ENCODE measurements around the gene NFAM1.

Gene NFAM1

DNA sequence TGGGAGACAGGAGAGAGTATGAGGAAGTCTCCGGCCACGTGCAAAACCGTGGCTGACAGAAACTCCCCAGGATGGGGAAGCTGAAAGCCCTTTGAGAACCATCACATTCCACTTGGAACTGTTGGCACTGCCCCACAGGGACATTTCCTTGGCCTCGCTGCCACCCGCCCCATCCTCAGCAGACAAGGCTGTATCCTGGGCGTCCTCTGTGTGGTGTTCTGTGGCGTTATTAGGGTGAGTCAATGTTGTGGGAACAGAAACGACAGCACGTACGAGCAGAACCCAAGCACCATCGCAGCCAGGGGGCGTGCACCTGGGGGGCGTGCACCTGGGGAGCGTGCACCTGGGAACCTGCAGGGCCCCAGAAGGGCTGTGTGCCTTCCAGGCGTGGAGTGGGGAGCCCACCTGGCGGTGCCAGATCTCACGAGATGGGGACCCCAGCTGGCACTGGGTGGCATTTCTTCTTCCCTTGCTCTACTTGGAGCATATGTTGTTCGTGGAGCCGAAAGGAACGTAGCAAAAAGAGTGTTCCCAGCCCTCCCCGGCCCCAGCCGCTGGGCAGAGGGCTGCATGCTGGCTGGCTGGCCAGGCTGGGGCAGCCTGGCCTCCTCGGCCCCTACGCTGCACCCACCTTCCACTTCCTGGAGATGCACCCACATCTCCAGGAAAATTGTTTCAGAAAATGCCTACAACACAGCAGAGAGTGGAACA is 35.4 kb downstream of the NFAM1 start:
- Mint-ChIP-seq H3K9me3 (no peaks in the 10 kb centered on the region), H3K27ac (no peak overlapping the region), H3K36me3 (ENCODE audit: low read depth) (no peaks in the 10 kb centered on the region), H3K4me3 (no peak overlapping the region), H3K4me1 (ENCODE audit: low read depth) (peaks cover 4% of the 10 kb centered on the region), H3K27me3 (ENCODE audit: low read depth) (peaks cover 8% of the 10 kb centered on the region)
- DNase-seq (ENCODE audit: low spot score): no peak

DNA sequence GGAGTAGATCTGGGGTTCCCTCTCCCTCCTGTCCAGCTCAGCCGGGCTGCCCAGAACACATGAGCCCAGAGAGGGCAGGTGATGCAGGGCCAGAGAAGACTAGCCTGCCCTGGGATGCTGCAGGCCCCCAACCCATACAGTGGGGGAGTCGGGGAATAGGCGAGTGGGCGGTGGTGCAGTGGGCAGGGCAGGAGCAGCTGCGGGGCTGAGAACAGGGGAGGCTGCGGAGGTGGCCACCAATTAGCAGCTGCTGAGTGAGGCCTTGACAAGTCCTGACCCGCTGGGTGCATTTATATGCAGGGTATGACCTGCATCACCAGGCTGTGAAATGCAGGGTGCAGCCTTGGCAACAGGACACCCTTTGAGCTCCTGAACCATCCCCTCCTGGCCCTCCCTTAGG is 43.1 kb downstream of the NFAM1 start:
- Mint-ChIP-seq H3K36me3 (ENCODE audit: low read depth) (no peaks in the 10 kb centered on the region), H3K4me3 (no peak overlapping the region), H3K9me3 (no peaks in the 10 kb centered on the region), H3K4me1 (ENCODE audit: low read depth) (no peaks in the 10 kb centered on the region), H3K27me3 (ENCODE audit: low read depth) (peaks cover 10% of the 10 kb centered on the region), H3K27ac (no peak overlapping the region)
- no peak for DNase-seq (ENCODE audit: low spot score)

DNA sequence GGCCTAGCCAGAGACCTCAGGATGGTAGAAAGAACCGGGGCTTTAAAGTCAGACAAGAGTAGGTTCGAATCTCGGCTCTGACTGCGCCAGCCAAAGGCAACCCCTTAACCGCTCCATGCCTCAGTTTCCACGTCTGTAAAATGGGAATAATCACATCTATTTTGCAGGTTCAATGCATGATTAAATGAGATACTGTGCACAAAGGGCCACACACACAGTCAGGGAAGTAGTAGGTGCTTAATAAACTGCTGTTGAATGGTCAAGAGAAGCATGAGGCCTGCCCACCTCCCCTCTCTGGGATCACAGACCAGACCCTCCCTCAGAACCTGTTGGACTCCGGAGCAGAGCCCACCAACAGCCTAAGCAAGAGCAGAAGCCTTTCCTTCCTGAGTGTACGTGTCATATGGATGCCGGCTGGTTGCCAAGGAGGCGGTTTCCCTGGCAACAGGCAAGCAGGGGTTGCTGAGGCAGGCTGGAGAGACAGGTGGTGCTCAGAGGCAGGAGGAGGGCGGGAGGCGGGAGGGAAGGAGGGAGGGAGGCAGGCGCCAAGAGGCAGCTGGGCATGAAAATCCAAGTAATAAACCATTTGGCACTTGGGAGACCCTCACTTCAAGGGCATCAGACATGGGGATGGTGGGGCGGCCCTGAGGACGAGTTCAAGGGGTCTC is 43.9 kb downstream of the NFAM1 start:
- Mint-ChIP-seq H3K4me3 (no peak overlapping the region), H3K27ac (no peak overlapping the region), H3K4me1 (ENCODE audit: low read depth) (no peaks in the 10 kb centered on the region), H3K9me3 (no peaks in the 10 kb centered on the region), H3K27me3 (ENCODE audit: low read depth) (peaks cover 10% of the 10 kb centered on the region), H3K36me3 (ENCODE audit: low read depth) (no peaks in the 10 kb centered on the region)
- no peak for DNase-seq (ENCODE audit: low spot score)

DNA sequence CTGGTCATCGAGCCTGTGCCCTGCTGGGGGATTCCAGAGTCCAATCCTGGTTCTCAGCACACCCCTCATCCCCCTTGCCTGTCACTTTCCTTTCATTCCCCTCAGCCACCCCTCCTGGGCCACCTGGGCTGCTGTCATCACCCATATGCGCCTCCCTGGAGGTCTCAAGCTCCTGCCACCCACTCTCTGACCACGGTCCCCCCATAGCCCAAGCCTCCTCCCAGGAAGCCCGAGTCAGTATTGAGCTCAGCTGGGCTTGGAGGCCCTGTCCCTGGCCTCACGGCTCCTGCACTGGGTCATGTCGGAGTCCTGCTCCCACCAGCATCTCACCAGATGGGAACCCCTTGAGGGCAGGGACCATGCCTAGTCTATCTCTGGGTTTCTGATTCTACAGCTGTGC is 44.6 kb downstream of the NFAM1 start:
- H3K4me1 Mint-ChIP-seq (ENCODE audit: low read depth): no peaks in the 10 kb centered on the region
- H3K27me3 Mint-ChIP-seq (ENCODE audit: low read depth): peaks cover 10% of the 10 kb centered on the region
- no peak overlapping the region for H3K27ac Mint-ChIP-seq
- no peak for DNase-seq (ENCODE audit: low spot score)
- H3K9me3 Mint-ChIP-seq: no peaks in the 10 kb centered on the region
- H3K36me3 Mint-ChIP-seq (ENCODE audit: low read depth): no peaks in the 10 kb centered on the region
- H3K4me3 Mint-ChIP-seq: no peak overlapping the region

- Mint-ChIP-seq H3K36me3 (ENCODE audit: low read depth) (no peaks in the 10 kb centered on the region), H3K4me1 (ENCODE audit: low read depth) (no peaks in the 10 kb centered on the region), H3K27ac (no peak overlapping the region), H3K27me3 (ENCODE audit: low read depth) (peaks cover 2% of the 10 kb centered on the region), H3K4me3 (no peak overlapping the region), H3K9me3 (no peaks in the 10 kb centered on the region)
- no peak for DNase-seq (ENCODE audit: low spot score)
Observed at GRCh38 chr22:42385696-42386095, 46.5 kb downstream of the NFAM1 start.

DNA sequence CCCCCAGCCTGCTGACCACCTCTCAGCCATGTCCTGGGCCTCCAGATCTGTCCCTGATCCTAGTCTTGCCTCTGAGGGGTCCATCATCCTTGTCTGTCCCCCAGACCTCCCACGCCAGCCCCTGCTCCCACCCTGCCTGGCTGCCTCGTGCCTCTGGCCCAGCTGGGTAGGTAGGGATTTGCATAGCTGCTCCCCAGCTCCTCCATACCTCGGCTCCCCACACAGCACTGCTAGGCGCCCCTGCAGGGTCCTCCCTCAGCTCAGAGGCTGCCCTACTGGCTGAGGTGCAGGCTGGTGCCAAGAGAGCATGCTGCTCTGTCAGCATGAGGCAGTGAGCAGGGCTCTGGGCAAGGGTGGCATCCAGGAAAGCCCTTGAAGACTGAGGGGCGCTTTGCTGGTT is 47.7 kb downstream of the NFAM1 start:
- no peak for DNase-seq (ENCODE audit: low spot score)
- Mint-ChIP-seq H3K4me3 (no peak overlapping the region), H3K4me1 (ENCODE audit: low read depth) (no peaks in the 10 kb centered on the region), H3K27ac (no peak overlapping the region), H3K27me3 (ENCODE audit: low read depth) (no peaks in the 10 kb centered on the region), H3K36me3 (ENCODE audit: low read depth) (no peaks in the 10 kb centered on the region), H3K9me3 (no peaks in the 10 kb centered on the region)

DNA sequence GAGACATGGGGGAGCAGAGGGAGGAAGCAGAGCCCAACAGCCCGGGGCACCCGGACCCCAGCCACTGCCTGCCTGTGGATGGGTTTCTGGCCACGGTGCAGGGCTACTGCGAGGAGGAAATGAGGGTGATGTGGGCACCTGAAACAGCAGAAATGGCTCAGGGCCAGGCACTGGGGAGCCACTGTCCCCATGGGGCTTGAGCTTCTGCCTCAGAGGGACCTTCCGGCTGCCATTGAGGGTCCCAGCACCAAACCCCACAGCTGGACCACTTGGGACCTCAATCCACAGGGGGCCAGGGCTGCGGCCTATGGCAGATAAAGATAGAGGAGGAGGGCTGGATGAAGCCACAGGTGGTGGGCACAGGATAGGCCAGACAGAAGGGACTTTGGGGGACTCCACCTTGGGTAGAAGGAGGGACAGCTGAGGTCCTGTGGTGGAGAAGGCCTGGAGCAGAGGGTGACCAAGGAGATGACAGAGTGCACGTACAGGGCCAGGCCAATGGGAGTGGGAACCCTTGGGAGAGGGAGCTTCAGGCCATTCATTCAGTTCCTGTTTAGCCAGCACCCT is 48.3 kb downstream of the NFAM1 start:
- no peak for DNase-seq (ENCODE audit: low spot score)
- H3K27me3 Mint-ChIP-seq (ENCODE audit: low read depth): no peaks in the 10 kb centered on the region
- no peaks in the 10 kb centered on the region for H3K9me3 Mint-ChIP-seq
- no peak overlapping the region for H3K4me3 Mint-ChIP-seq
- H3K4me1 Mint-ChIP-seq (ENCODE audit: low read depth): no peaks in the 10 kb centered on the region
- H3K27ac Mint-ChIP-seq: no peak overlapping the region
- H3K36me3 Mint-ChIP-seq (ENCODE audit: low read depth): no peaks in the 10 kb centered on the region

DNA sequence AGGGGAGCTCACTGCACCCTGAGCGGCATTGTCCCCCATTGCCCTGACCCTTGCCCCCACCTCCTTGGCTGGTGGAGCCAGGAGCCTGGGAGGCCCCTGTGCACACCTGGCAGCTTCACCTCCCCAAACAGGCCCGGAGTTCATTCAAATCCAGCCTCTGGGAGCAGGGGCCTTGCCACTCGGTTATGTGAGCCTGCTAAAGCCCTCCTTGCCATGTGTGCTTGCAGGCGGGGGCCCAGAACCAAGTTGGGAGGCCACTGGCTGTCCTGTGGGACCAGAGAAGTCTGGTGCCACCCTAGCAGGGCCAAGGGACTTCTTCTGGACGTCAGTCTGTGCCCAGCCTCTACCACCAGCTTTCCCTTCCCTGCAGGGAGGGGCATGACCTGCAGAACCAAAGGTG is 48.9 kb downstream of the NFAM1 start:
- Mint-ChIP-seq H3K4me3 (no peak overlapping the region), H3K4me1 (ENCODE audit: low read depth) (no peaks in the 10 kb centered on the region), H3K27ac (no peak overlapping the region), H3K36me3 (ENCODE audit: low read depth) (no peaks in the 10 kb centered on the region), H3K27me3 (ENCODE audit: low read depth) (no peaks in the 10 kb centered on the region), H3K9me3 (no peaks in the 10 kb centered on the region)
- no peak for DNase-seq (ENCODE audit: low spot score)

DNA sequence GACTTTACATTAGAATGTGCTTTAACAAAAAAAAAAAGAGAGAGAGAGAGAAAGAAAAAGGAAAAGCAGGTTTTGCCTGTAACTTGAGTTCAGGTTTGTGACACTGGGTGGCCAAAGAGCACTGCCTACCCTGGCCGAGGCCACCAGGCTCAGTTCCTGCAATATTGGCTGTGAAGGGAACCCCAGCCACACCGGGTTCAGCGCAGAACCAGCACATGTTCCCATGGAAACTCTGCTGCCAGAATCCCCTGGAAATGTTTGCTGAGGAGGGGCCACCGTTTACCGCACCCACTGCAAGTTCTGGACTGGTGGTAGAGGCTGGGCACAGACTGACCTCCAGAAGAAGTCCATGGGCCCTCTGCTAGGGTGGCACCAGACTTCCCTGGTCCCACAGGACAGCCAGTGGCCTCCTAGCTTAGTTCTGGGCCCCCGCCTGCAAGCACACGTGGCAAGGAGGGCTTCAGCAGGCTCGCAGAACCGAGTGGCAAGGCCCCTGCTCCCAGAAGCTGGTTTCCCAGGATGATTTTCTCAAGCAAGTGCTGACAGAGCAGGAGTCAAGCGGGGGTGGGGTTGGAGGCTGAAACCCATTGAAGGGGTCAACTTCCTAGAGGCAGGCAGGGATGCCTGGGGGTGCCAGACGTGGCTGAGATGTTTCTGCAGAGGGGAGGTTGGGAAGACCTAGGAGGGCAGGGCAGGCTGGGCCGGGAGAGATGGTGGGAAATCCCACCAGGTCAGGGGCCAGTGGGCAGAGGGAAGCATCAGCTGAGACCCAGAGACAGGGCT is 51.2 kb downstream of the NFAM1 start:
- no peaks in the 10 kb centered on the region for H3K27me3 Mint-ChIP-seq (ENCODE audit: low read depth)
- no peak for DNase-seq (ENCODE audit: low spot score)
- H3K36me3 Mint-ChIP-seq (ENCODE audit: low read depth): no peaks in the 10 kb centered on the region
- no peak overlapping the region for H3K4me3 Mint-ChIP-seq
- no peak overlapping the region for H3K27ac Mint-ChIP-seq
- no peaks in the 10 kb centered on the region for H3K4me1 Mint-ChIP-seq (ENCODE audit: low read depth)
- H3K9me3 Mint-ChIP-seq: no peaks in the 10 kb centered on the region

GRCh38 chr22:42379966-42380537 is 52.2 kb downstream of the NFAM1 start:
- no peaks in the 10 kb centered on the region for H3K9me3 Mint-ChIP-seq
- H3K4me3 Mint-ChIP-seq: no peak overlapping the region
- H3K27me3 Mint-ChIP-seq (ENCODE audit: low read depth): no peaks in the 10 kb centered on the region
- H3K27ac Mint-ChIP-seq: no peak overlapping the region
- H3K4me1 Mint-ChIP-seq (ENCODE audit: low read depth): no peaks in the 10 kb centered on the region
- no peaks in the 10 kb centered on the region for H3K36me3 Mint-ChIP-seq (ENCODE audit: low read depth)
- no peak for DNase-seq (ENCODE audit: low spot score)

DNA sequence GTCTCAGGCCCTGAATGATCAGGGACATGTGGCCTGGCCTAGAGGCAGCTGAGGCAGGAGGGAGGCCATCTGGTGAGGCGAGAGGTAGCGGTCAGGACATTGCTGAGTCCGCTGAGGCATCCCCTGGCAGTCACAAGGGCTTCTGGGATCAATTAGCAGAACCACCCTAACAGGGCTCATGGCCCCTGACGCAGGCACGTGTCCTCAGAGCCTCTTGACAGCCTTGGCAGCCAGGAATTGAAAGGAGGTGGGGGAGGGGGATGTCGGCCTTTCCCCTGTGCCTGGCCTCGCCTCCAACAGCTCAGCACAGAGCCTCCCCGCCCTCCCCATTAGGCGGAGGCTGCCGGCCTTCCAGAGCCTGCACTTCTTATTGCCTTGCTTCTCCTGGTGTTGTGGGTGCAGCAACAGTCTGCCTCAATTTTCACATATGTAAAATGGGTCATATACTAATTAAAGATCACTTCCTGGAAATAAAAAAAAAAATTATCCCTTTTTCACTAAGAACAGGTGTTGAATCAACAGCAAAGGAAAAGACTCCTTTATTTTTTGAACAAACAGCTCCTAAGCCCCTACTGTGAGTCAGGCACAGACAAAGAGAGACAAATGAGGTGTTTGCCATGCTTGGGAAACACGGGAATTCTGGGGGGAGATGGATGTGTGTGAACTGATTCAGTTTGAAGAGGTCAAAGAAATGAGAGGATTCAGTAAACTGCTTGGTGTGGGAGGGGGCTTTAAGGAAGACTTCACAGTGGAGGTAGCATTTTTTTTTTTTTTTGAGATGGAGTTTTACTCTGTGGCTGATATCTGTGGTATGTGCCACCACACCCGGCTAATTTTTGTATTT is 55.3 kb downstream of the NFAM1 start:
- H3K36me3 Mint-ChIP-seq (ENCODE audit: low read depth): no peaks in the 10 kb centered on the region
- no peak for DNase-seq (ENCODE audit: low spot score)
- no peak overlapping the region for H3K4me3 Mint-ChIP-seq
- H3K27me3 Mint-ChIP-seq (ENCODE audit: low read depth): no peaks in the 10 kb centered on the region
- peaks cover 2% of the 10 kb centered on the region for H3K4me1 Mint-ChIP-seq (ENCODE audit: low read depth)
- no peaks in the 10 kb centered on the region for H3K9me3 Mint-ChIP-seq
- H3K27ac Mint-ChIP-seq: no peak overlapping the region

- H3K36me3 Mint-ChIP-seq (ENCODE audit: low read depth): no peaks in the 10 kb centered on the region
- peaks cover 2% of the 10 kb centered on the region for H3K4me1 Mint-ChIP-seq (ENCODE audit: low read depth)
- no peak for DNase-seq (ENCODE audit: low spot score)
- H3K27me3 Mint-ChIP-seq (ENCODE audit: low read depth): peaks cover 3% of the 10 kb centered on the region
- H3K27ac Mint-ChIP-seq: no peak overlapping the region
- no peaks in the 10 kb centered on the region for H3K9me3 Mint-ChIP-seq
- no peak overlapping the region for H3K4me3 Mint-ChIP-seq
Observed at GRCh38 chr22:42375982-42376381, 56.2 kb downstream of the NFAM1 start.

- DNase-seq (ENCODE audit: low spot score): no peak
- H3K27ac Mint-ChIP-seq: no peak overlapping the region
- no peaks in the 10 kb centered on the region for H3K9me3 Mint-ChIP-seq
- H3K36me3 Mint-ChIP-seq (ENCODE audit: low read depth): no peaks in the 10 kb centered on the region
- peaks cover 19% of the 10 kb centered on the region for H3K27me3 Mint-ChIP-seq (ENCODE audit: low read depth)
- H3K4me1 Mint-ChIP-seq (ENCODE audit: low read depth): peaks cover 9% of the 10 kb centered on the region
- no peak overlapping the region for H3K4me3 Mint-ChIP-seq
Observed at GRCh38 chr22:42372976-42373375, 59.2 kb downstream of the NFAM1 start.
